GM12874 (cell line): Measurements from ENCODE around the gene CPNE5.

Source experiments
- CTCF ChIP-seq: IDR thresholded peaks from 2 replicates; pipeline ENCODE4 v1.5.1; 2011; ENCODE audit warnings: low read depth, mild to moderate bottlenecking, control low read depth, low read length, moderate library complexity; ENCODE audit not compliant: insufficient read depth

CPNE5 gene

GRCh38 chr6:36800223-36801076 is 38.8 kb downstream of the CPNE5 start:
- TF ChIP-seq CTCF: no peak

GRCh38 chr6:36798852-36799251 is 40.4 kb downstream of the CPNE5 start:
- no peak for TF ChIP-seq CTCF

GRCh38 chr6:36797653-36798052 is 41.6 kb downstream of the CPNE5 start:
- no peak for TF ChIP-seq CTCF

GRCh38 chr6:36797055-36797454 is 42.2 kb downstream of the CPNE5 start:
- no peak for TF ChIP-seq CTCF

GRCh38 chr6:36794713-36795065 is 44.6 kb downstream of the CPNE5 start:
- no peak for TF ChIP-seq CTCF

GRCh38 chr6:36793913-36794712 is 45.1 kb downstream of the CPNE5 start:
- no peak for TF ChIP-seq CTCF

GRCh38 chr6:36793296-36793912 is 45.8 kb downstream of the CPNE5 start:
- no peak for TF ChIP-seq CTCF
